DND-41 (cell line): Measurements from ENCODE around the gene CTSD.

Experiments used
- ATAC-seq: fragments of 200-7000 bp; cut with Tn5 transposase; 3 replicates; pipeline ENCODE4 v1.9.1; 2021; ENCODE audit warnings: low read depth; ENCODE audit not compliant: insufficient read depth
- DNase-seq: peaks from one replicate; pipeline ENCODE4 v3.0.0-alpha.2; 2020
- H2AFZ ChIP-seq: 2 replicates; pipeline ENCODE4 v1.6.0; 2012; ENCODE audit warnings: low read depth, low read length
- H3K27ac ChIP-seq: 2 replicates; pipeline ENCODE4 v1.5.1; 2012; ENCODE audit warnings: low read length, inconsistent platforms
- H3K27me3 ChIP-seq: fragments of 200-600 bp; sonication (generic); 2 replicates; pipeline ENCODE4 v1.6.0; 2012; ENCODE audit warnings: low read length, mild to moderate bottlenecking, inconsistent platforms; ENCODE audit not compliant: insufficient read depth, poor library complexity
- H3K36me3 ChIP-seq: 2 replicates; pipeline ENCODE4 v1.5.1; 2012; ENCODE audit warnings: low read length, inconsistent platforms; ENCODE audit not compliant: insufficient read depth
- H3K4me1 ChIP-seq: 2 replicates; pipeline ENCODE4 v1.5.1; 2012; ENCODE audit warnings: mild to moderate bottlenecking, low read length; ENCODE audit not compliant: insufficient read depth
- H3K4me2 ChIP-seq: 2 replicates; pipeline ENCODE4 v1.6.0; 2012; ENCODE audit warnings: mild to moderate bottlenecking, moderate library complexity, low read length, inconsistent platforms; ENCODE audit not compliant: insufficient read depth
- H3K4me3 ChIP-seq, 2 experiments: fragments of 200-600 bp in 1 of 2; shearing (Covaris generic) in 1 of 2; 2 replicates each; pipeline ENCODE4 v1.5.1; 2012 to 2016; ENCODE audit warnings: inconsistent platforms in 2 of 2, low read length in 2 of 2, mild to moderate bottlenecking in 2 of 2, low read depth in 1 of 2, moderate library complexity in 1 of 2
- H3K79me2 ChIP-seq: 2 replicates; pipeline ENCODE4 v1.6.0; 2012; ENCODE audit warnings: low read length, inconsistent platforms; ENCODE audit not compliant: insufficient read depth
- H3K9ac ChIP-seq: 2 replicates; pipeline ENCODE4 v1.6.0; 2012; ENCODE audit warnings: low read depth, mild to moderate bottlenecking, inconsistent platforms, low read length, moderate library complexity
- H3K9me3 ChIP-seq: 2 replicates; pipeline ENCODE4 v1.5.1; 2012; ENCODE audit warnings: low read length, moderate library complexity, mild to moderate bottlenecking, inconsistent platforms; ENCODE audit not compliant: insufficient read depth, severe bottlenecking
- H4K20me1 ChIP-seq: 2 replicates; pipeline ENCODE4 v1.6.0; 2012; ENCODE audit warnings: low read length; ENCODE audit not compliant: insufficient read depth
- CTCF ChIP-seq: IDR thresholded peaks from 2 replicates; pipeline ENCODE4 v1.5.1; 2012; ENCODE audit warnings: borderline replicate concordance, low read length, moderate library complexity, mild to moderate bottlenecking; ENCODE audit not compliant: poor library complexity, severe bottlenecking; ENCODE audit errors: extremely low read depth
- EZH2 ChIP-seq: IDR thresholded peaks from 3 replicates; pipeline ENCODE4 v1.6.1; 2012; ENCODE audit warnings: borderline replicate concordance, low read depth, mild to moderate bottlenecking, moderate library complexity, low read length, inconsistent platforms; ENCODE audit not compliant: severe bottlenecking

Gene CTSD

GRCh38 chr11:1746956-1747752, 16.6 kb downstream of the CTSD start:
- Histone ChIP-seq H3K27ac (no peak overlapping the region; the same call in 1 of the 2 replicates), H3K79me2 (no peaks in the 10 kb centered on the region), H3K27me3 (no peaks in the 10 kb centered on the region), H3K4me1 (no peaks in the 10 kb centered on the region), H3K4me3 (no peak overlapping the region), H4K20me1 (no peaks in the 10 kb centered on the region; the same call in 1 of the 2 replicates), H3K4me2 (no peak overlapping the region), H3K9me3 (no peaks in the 10 kb centered on the region), H2AFZ (no peak overlapping the region), H3K9ac (no peak overlapping the region), H3K36me3 (peaks cover 14% of the 10 kb centered on the region; the same call in 1 of the 2 replicates)
- DNase-seq (no peak), ATAC-seq (no peak)
- TF ChIP-seq EZH2 = no peak
- TF ChIP-seq CTCF = no peak

GRCh38 chr11:1746511-1746931, 17.2 kb downstream of the CTSD start:
- DNase-seq = no peak
- H3K27ac ChIP-seq = no peak overlapping the region; the same call in 1 of the 2 replicates
- H3K27me3 ChIP-seq = no peaks in the 10 kb centered on the region
- peaks cover 10% of the 10 kb centered on the region; the same call in 1 of the 2 replicates for H3K36me3 ChIP-seq
- no peak for ATAC-seq
- no peak overlapping the region for H3K4me2 ChIP-seq
- H3K9me3 ChIP-seq = no peaks in the 10 kb centered on the region
- H2AFZ ChIP-seq = no peak overlapping the region
- no peaks in the 10 kb centered on the region for H3K79me2 ChIP-seq
- no peak overlapping the region for H3K4me3 ChIP-seq
- H3K9ac ChIP-seq = no peak overlapping the region
- no peaks in the 10 kb centered on the region; the same call in 1 of the 2 replicates for H4K20me1 ChIP-seq
- TF ChIP-seq CTCF = no peak
- no peak for TF ChIP-seq EZH2
- no peaks in the 10 kb centered on the region for H3K4me1 ChIP-seq

GRCh38 chr11:1745701-1746320, 17.9 kb downstream of the CTSD start:
- no peaks in the 10 kb centered on the region for H3K79me2 ChIP-seq
- H4K20me1 ChIP-seq = no peaks in the 10 kb centered on the region
- ATAC-seq (no peak), DNase-seq (no peak)
- no peak overlapping the region for H2AFZ ChIP-seq
- TF ChIP-seq CTCF = no peak
- TF ChIP-seq EZH2 = no peak
- H3K9me3 ChIP-seq = no peaks in the 10 kb centered on the region
- H3K4me2 ChIP-seq = no peak overlapping the region
- H3K4me1 ChIP-seq = no peaks in the 10 kb centered on the region
- peaks cover 10% of the 10 kb centered on the region; the same call in 1 of the 2 replicates for H3K36me3 ChIP-seq
- no peak overlapping the region for H3K4me3 ChIP-seq
- no peak overlapping the region for H3K27ac ChIP-seq
- H3K27me3 ChIP-seq = no peaks in the 10 kb centered on the region
- no peak overlapping the region for H3K9ac ChIP-seq
